T-helper 2 cell (primary cell): ENCODE measurements around the gene ANGPT4.
"Not testable (repeated sequence)": the region's sequence is repeated elsewhere in the genome, so short reads cannot be mapped to it uniquely, and the experiment has no call there.

Source experiments
- DNase-seq, 5 experiments: peaks; one replicate each; pipeline versions ENCODE4 v3.0.0 to v3.0.0-alpha.2; 2012 to 2022

Gene ANGPT4

GRCh38 chr20:872855-873520 lies 43.1 kb downstream of the ANGPT4 start:
- DNase-seq, result no peak

GRCh38 chr20:871948-872347 lies 44.2 kb downstream of the ANGPT4 start:
- no peak for DNase-seq

DNA sequence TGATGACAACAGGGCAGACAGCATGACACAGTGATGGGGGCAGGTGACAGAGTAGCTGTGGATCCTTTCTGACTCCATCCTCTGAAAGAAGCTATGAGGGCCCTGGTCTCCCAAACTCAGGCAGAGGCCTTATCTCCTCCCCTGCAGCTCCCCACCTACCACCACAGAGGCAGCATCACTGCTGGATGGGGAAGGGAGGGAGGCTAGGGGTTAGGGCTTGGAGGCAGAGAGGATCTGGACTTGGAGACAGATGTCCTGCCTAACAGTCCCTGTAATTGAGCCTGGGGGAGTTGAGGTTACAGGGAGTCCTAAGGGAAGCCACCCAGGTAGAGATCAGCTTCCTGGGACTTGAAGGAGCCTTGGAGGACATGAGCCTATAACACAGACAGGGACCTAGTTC lies 44.7 kb downstream of the ANGPT4 start:
- DNase-seq, result no peak

DNA sequence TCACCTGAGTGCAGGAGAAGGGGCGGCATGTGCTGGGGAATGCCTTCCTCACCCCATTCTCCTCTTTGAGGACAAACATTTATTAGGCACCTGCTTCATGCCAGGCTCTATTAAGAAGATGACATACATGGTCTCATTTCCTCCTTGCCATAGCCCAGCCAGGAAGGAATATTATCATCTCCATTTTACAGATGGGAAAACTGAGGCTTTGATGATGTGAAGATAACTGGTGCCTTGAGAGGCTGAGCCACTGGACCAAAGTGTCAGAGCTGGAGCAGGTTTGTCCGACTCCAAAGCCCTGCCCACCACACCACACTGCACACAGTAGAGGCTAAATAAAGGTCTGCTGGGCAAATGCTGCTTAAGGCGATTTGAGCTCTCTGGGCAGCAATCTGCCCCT lies 45.4 kb downstream of the ANGPT4 start:
- DNase-seq, result no peak

GRCh38 chr20:869606-870005 lies 46.5 kb downstream of the ANGPT4 start:
- DNase-seq, result no peak

- no peak for DNase-seq
These were observed 47.9 kb downstream of the ANGPT4 start for GRCh38 chr20:868279-868678.

- DNase-seq, result no peak
These were observed 50.7 kb downstream of the ANGPT4 start for GRCh38 chr20:865440-865839.

- no peak for DNase-seq
These were observed 55.2 kb downstream of the ANGPT4 start for GRCh38 chr20:860891-861290.

GRCh38 chr20:859751-860231 lies 56.3 kb downstream of the ANGPT4 start:
- no peak for DNase-seq

- no peak for DNase-seq
These were observed 58.1 kb downstream of the ANGPT4 start for GRCh38 chr20:858011-858410.

GRCh38 chr20:856361-856775 lies 59.8 kb downstream of the ANGPT4 start:
- peak in 3 of 5 experiments; percentile 21 to 67 (median 62) for DNase-seq

- no peak for DNase-seq
These were observed 60.4 kb downstream of the ANGPT4 start for GRCh38 chr20:855466-856360.

DNA sequence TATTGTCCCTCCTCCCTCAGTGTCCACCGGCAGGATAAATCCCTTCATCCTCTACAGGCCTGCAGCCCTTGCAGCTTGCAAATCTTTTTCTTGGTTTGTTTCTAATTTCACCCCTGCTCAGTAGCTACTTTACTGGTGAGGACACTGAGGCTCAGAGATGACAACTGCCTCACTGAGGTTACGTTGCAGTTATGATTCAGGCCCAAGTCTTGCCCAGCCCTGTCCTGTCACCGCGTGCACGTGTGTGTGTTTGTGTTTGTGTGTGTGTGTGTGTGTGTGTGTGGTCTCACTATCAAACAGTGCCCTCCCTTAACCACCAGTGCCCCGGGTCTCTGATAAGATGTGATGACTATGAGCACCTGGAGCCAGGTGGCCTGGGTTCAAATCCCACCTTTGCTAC lies 61.5 kb downstream of the ANGPT4 start:
- no peak for DNase-seq

GRCh38 chr20:853406-853996 lies 62.6 kb downstream of the ANGPT4 start:
- DNase-seq, result no peak

DNA sequence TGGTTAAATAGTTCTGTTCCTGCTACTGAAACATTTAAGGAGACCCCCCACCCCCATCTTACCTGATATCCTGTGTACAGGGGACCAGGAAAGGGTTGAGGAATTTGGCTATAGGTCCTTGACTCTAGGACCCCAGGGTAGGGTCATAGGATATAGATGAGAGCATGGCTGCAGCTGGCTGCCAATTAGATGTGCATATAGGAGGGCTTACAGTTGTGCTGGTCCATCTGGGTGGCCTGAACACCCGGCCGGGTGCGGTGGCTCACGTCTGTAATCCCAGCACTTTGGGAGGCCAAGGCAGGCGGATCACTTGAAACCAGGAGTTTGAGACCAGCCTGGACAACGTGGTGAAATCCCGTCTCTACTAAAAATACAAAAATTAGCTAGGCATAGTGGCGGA lies 67.4 kb downstream of the ANGPT4 start:
- DNase-seq, result not testable (repeated sequence)

GRCh38 chr20:848193-848592 lies 67.9 kb downstream of the ANGPT4 start:
- DNase-seq, result no peak

DNA sequence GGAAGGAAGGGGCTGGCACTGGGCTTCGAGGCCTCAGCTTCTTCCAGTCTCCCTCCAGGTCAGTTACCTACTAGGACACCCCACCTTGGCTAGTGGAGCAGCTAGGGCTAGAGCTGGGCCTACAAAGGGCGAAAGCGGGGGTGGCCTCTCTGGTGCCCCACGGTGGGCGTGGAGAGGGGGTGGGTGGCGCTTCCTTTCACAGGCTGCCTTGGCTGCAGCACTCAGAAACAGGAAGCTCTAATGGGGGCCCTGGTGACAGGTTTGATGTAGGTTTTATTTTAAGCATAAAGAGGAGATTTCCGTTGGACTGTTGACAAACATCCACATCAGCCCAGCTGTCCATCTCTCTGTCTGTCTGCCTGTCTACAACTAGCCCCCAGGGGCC lies 69.2 kb downstream of the ANGPT4 start:
- DNase-seq, result peak in 4 of 5 experiments; percentile 20 to 76 (median 48)

DNA sequence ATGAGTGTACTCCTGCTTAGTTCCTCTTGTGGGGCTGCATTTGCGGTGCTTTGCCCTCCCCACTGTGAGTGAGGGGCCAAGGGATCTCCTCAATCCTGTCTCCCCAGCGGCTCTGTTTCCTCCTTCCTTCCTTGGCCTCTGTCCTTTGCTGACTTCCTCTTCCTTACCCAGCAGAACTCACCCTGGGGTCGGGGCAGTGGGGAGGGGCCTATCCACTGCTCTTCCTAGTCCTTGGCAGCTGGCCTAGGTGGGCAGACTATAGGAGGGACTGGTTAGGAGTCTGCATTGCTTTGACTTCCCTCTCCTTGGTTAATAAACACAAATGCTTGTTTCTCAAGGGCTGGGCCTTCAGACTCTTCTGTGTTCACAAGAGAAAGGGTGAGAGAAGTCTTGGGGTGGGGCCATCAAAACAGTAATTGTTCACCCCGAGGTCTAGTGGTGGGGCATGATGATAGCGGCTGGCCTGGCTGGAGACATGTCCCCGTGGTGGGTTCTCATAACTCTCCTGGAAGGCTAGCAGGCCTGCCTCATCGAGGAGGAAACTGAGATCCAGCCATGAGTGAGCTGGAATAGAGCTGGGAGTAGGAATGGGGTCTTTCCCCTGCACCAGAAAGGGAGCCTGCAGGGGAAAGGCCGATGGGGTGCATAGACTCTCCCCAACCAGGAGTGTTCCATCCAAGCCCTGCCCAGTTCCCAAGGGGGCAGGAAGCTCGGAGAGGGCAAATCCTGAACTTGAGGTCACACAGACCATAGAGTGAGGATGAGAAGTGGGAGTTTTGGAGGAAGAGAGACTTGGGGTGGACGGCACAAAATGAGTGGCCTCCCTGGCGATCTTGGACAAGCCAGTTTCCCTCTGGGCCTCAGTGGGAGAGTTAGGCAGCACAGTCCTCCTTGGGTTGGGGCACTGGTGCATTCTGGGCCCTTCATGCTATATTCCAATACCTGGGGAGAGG lies 69.9 kb downstream of the ANGPT4 start:
- DNase-seq, result peak in 1 of 5 experiments; percentile 45

GRCh38 chr20:845226-845868 lies 70.8 kb downstream of the ANGPT4 start:
- DNase-seq, result no peak

DNA sequence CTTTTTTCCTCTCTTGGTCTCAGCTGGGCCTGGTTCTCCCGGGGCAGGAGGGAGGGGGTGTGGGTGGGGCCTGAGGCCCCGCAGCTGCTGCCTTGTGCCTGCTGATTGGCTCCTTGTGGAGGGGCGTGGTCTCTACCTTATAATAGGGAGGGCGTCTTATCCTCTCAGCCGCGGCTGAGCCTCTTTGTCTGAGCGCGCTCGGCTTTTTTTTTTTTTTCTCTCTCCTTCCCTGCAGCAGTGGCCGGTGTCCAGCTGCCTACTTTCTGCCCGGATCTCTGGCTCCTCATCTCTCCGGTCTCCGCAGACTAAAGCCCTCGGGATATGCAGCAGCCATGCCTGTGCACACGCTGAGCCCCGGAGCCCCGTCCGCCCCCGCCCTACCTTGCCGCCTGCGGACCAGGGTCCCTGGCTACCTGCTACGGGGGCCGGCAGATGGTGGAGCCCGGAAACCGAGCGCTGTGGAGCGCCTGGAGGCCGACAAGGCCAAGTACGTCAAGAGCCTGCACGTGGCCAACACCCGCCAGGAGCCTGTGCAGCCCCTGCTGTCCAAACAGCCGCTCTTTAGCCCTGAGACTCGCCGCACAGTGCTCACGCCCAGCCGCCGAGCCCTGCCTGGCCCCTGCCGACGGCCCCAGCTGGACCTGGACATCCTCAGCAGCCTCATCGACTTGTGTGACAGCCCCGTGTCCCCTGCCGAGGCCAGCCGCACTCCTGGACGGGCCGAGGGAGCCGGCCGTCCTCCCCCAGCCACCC lies 71.5 kb downstream of the ANGPT4 start:
- peak; percentile 79 to 95 (median 83) for DNase-seq

GRCh38 chr20:843912-844311 lies 72.2 kb downstream of the ANGPT4 start:
- DNase-seq, result no peak
